Loucy (cell line): Measurements from ENCODE around the gene FMO3.

Experiments used
- CTCF ChIP-seq: fragments of 200-600 bp; sonication (generic); conservative IDR thresholded peaks from 2 replicates; pipeline ENCODE4 v1.5.1; 2014; ENCODE audit warnings: mild to moderate bottlenecking, antibody characterized with exemption, low read length
- EZH2phosphoT487 ChIP-seq: fragments of 200-600 bp; IDR thresholded peaks from 2 replicates; pipeline ENCODE4 v1.6.1; 2018; ENCODE audit warnings: antibody characterized with exemption, mild to moderate bottlenecking, moderate library complexity, borderline replicate concordance

- TF ChIP-seq CTCF (no peak), EZH2phosphoT487 (no peak)
Observed at GRCh38 chr1:171116676-171117075, 26.0 kb downstream of the FMO3 start.
